Measurements from ENCODE around the gene RNF187.
"Not testable (repeated sequence)": the region's sequence is repeated elsewhere in the genome, so short reads cannot be mapped to it uniquely, and the experiment has no call there.

Gene RNF187

DNA sequence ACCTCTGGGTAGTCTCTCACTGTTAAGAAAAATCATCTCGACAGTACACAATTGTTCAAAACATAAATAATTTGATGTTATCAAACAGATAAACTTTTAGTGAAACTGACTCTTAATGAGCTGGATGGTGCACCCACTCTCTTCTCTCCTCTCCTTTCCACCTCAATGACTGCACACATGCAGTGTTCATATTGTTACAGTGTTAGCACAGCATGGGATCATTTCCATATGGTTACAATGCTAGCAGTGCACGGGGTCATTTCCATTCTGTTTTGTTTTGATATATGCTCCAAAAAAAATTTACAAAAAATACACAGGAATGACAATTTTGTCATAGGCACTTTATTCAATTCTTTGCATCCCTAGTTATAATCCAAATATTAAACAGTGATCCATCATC lies 26.4 kb upstream of the RNF187 start:
- DNase-seq, result no peak

DNA sequence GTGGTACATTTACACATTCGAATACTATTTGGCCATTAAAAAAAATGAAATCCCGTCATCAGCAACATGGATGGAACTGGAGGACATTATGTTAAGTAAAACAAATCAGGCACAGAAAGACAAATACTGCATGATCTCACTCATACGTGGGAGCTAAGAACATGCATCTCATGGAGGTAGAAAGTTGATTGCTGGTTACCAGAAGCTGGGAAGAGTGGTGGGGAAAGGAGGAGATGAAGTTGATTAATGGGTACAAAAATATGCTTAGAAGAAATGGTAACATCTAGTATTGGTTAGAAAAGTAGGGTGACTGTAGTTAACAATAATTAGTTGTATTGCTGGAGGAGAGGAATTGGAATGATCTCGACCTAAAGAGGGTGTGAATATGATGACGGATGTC lies 24.6 kb upstream of the RNF187 start:
- DNase-seq, result no peak

DNA sequence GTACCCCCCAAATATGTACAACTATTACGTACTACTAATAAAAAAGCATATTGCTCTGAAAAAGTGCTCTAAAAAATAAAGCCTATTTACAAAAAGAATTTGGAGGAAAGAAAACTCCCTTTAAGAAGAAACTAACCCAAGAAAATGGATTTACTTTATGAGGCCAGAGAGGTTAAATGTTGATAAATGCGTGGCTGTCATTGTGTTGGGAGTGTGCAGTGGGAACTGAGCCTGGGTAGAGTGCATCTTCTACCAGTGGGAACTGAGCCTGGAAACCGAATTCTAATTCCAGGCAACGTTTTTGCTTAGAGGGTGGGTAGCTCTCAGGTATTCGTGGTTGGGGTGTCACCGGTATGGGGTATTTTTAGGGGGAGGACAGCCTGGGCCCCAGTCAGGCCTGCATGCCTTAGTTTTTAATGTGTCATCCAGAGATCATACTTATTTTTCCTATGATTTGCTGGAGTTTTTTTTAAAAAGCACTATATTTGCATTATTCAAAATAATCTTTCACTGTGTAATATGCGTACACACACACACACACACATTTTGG lies 24.1 kb upstream of the RNF187 start:
- no peak for DNase-seq

DNA sequence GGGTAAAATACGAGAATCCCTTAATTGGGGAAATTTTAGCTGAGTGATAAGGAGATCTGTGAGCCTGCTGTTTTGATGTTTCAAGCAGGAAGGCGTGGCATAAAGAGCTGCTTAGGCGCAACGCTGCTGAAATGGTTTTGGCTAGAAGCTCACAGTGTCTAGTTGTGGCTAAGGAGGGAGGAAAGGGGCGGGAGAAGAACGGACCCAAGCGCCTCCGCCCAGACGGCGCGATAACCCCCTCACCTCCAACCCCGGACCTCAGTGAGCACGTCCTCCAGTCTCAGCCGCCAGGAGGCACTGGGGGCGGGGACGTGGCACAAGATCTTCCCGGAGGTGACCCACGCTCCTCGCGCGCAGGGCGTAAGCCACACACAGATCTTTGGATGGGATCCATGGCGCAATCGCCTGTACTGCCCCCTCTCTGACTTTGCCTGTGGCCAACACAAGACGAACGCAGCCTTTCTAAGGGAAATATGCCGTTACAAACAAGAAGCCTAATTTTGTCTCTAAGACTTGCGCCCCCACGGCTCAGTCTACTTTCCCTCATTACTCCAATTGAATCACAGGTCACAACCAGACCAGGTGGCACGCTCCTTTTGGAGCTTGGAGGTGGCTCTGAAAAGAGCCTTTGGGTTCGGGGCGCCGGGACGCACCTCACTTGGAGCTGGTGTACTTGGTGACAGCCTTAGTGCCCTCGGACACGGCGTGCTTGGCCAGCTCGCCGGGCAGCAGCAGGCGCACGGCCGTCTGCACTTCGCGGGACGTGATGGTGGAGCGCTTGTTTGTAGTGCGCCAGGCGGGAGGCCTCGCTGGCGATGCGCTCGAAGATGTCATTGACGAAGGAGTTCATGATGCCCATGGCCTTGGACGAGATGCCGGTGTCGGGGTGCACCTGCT lies 23.4 kb upstream of the RNF187 start:
- no peak for DNase-seq

DNA sequence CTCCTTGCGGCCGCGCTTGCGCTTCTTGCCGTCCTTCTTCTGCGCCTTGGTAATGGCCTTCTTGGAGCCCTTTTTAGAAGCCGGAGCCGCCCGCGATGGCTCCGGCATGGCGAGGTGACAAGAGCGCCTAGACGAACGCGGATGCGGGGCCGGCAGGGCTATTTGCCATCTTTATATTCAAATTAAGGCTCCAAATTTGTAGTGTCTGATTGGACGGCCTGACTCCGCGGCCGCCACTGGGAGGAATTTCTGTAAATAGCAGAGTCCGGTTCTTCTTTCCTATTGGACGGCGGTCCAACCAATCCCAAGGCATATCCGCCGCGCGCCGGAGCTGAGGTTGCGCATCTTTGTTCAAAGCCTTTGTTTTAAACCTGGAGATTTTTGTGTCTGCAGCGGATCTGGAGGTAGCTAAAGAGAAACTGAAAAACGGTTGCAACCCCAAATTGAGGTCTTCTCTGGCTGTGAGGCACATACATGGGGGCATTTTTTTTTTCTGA lies 22.6 kb upstream of the RNF187 start:
- peak; percentile 81 for DNase-seq

DNA sequence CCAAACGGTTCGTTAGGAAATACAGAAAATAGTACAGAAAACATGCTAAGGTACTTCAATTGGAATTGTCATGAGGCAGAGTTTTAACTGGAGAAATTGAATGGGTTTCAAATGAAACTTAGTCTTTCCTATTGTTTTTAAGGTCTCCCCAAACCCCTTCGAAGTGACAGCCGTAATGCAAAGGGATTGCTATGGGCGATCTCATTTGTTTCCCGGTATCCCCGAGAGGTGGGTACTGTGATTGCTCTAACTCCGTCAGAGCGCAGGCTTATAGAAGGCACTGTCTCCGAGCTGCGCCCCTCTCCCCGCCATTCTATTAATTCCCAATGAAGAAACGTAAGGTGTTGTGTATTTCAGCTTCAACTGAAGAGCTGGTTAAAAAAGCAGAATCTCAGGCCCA lies 22.0 kb upstream of the RNF187 start:
- DNase-seq, result no peak

DNA sequence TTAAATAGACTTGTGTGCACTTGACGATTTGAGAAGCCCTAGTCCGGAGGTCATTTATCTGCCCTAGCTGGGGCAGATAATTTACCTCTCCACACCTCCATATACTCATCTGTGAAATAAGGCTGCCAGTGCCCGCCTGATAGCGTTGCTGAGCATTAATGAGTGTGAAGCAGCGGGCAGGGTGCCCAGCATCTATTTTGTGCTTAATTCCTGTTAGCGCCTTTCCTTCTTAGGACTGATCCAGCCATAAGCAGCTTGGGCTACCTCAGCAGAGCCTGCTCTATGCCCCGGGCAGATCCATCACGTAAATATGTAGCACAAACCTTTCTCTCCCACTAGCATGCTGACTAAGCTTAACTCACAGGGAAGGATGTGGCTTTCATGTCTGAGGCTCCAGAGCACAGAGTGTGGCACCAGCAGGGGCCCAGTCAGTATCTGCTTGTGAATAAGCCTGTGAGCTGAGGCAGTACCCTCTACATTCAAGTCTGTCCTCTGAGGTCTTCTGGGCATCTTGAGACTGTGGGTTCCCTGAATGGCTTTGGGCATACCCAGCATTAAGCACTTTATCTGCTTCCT lies 21.5 kb upstream of the RNF187 start:
- no peak for DNase-seq

DNA sequence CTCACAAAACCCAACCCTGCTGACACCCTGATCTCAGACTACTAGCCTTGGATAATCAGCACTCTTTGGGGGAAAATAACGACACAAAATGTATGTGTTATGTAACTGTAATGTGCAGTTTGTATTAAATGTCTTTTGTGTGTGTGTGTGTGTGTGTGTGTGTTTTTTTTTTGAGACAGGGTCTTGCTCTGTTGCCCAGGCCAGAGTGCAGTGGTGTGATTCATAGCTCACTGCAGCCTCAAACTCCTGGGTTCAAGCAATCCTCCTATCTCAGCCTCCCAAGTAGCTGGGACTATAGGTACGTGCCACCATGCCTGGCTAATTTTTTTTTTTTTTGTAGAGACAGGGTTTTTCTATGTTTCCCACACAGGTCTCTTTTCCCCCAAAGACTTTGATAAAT lies 19.0 kb upstream of the RNF187 start:
- DNase-seq, result not testable (repeated sequence)

DNA sequence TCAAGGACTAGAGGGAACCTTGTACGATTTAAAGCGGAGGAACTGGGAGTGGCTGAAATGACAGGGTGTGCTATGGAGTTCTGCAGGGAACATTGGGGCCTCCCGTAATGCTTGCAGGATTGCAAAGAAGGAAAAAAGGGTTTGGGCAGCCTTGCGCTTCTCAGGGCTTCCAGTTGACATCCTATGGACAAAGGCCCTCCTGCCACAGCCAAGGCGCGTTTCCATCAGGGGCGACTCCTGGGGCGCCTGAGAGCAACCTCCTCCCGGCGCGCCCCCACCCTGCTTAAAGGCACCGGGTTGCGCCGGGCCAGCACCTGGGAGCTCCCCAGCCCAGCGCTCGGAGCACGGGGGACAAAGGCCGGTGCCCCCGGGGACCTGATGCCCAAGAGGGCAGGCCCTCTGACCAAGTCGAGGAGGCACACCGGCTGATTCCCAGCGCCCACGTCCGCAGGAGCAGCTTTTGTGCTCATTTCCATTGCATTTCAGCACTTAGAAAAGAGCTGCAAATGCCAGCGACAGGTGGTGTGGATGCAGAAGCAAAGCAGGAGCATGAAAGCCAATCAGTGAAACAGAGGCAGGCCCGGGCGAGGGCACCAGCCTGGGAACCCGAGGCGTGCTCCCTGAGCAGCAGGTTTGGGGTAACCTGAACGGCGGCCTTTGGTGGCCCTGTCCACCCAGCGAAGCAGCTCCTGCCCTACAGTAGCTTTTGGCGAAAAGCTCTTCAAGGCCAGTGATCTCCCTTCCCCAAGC lies 17.6 kb upstream of the RNF187 start:
- DNase-seq, result no peak

DNA sequence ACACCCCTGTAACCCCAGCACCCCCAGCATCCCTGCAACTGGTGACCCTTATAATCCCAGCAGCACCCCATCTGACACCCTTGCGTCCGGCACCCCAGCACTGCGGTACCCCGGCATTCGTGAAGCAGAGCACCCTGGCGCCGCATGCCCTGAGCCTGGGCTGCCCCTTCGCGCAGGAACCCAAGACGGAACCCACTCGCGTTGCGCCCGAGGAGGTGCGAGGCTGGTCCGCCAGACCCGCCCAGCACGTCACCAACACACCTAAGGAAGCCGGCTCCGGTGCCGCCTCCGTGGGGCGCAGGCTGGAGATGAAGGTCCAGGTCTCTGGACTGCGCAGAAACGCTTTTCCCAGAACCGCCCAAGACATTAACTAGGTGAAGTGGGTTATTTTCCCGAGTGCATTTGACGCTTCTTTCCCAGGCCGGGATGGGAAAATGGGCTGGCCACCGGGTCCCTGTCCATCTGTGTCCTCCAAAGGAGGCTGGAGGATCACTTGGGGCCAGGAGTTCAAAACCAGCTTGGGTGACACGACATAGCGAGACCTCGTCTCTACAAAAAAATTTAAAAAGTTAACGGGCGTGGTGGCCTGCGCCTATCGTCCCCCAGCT lies 15.9 kb upstream of the RNF187 start:
- no peak for DNase-seq

DNA sequence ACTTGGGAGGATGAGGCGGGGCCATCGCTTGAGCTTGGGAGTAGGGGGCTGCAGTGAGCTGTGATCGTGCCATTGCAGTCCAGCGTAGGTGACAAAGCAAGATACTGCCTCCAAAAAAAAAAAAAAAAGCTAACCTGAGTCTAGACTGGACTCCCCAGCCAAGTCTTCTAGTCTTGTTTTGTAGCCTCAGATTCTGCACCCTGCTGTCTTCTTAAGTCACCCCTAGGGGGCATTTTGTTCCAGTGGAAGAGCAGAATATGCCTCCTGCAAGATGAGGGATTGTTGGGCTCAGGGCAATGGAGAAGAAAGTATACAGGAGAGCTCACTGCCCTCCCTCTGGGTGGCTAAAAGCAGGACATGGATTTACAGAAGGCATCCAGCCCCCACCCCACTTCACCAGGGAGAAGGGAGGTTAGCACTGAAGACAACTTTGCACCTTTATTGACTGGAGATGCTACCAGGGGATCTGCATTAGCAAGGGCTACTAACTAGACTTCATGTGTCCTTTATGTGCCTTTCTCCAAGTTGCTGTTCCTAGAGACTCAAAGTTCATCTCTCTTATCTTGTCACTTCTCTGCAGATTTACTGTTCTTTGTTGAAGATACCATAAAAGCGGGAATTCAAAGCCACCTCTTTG lies 15.3 kb upstream of the RNF187 start:
- no peak for DNase-seq

DNA sequence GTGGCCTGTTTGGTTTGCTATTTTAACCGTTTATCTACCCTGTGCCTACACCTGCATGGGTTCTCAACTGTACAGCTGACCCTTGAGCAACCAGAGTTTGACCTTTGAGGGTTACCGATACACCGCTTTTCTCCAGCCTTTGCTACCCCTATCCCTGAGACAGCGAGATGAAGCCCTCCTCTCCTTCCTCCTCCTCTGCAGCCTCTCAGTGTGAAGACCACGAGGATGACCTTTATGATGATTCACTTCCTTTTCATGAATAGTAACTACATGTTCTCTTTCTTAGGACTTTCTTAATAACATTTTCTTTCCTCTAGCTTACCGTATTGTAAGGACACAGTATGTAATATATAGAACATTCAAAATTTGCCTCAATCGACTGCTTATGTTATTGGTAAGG lies 14.5 kb upstream of the RNF187 start:
- DNase-seq, result no peak

DNA sequence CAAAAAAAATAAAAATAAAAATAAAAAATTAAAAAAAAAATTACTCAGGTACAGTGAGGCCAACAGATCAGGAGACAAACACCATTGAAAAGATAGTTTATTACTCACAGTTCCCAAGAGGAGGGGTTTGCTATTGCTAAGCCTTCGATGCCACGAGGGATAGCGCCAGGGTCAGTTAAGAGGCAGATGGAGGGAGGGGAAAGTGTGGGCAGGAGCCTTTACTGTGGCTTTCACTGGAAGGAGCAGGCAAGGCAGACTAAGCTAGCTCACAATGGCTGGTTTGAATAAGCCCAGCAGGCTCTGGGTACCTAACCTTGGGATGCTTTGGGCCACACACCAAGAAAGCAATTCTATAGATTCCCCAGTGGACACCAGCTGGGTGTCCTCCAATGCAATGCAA lies 12.7 kb upstream of the RNF187 start:
- no peak for DNase-seq

DNA sequence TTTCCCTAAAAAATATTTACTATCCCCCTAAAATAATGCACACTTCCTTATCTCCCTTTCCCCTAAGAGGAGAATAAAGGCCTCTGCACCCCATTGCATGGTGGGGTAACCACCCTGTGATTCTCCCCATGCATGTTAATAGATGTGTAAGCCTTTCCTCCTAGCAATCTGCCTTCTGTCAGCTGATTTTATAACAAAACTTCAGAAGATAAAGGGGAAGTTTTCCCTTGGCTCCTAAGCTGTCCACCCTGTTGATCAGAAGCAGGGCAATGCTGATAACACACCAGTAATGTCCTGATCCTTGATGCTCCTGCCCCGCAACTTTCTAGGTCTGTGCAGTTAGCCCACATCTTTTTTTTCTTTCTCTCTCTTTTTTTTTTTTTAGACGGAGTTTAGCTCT lies 11.4 kb upstream of the RNF187 start:
- DNase-seq, result no peak

DNA sequence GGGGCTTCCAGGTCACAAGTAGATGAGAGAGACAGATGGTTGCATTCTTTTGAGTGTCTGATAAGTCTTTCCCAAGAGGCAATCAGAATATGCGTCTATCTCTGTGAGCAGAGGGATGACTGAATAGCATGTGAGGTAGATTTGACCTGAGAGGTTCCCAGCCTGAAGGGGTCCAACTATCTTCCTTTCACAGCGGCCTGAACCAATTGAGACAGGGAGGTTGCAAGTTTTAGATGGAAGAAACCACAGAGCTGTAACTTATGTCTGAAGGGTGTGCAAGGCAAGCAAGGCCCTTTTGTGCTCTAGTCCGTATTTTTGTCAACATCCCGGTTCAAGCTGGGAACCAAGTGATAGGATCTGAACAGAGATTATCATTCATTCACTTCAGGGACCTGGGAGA lies 9.9 kb upstream of the RNF187 start:
- DNase-seq, result no peak

DNA sequence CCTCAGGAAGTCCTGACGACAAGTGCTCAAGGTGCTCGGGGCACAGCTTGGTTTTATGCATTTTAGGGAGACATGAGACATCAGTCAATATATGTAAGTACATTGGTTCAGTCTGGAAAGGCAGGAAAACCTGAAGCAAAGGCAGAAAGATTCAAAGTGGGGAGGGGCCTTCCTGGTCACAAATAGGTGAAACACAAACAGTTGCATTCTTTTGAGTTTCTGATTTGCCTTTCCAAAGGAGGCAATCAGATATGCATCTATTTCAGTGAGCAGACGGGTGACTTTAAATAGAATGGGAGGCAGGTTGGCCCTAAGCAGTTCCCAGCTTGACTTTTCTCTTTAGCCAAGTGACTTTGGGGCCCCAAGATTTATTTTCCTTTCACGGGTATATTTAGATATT lies 8.9 kb upstream of the RNF187 start:
- no peak for DNase-seq

DNA sequence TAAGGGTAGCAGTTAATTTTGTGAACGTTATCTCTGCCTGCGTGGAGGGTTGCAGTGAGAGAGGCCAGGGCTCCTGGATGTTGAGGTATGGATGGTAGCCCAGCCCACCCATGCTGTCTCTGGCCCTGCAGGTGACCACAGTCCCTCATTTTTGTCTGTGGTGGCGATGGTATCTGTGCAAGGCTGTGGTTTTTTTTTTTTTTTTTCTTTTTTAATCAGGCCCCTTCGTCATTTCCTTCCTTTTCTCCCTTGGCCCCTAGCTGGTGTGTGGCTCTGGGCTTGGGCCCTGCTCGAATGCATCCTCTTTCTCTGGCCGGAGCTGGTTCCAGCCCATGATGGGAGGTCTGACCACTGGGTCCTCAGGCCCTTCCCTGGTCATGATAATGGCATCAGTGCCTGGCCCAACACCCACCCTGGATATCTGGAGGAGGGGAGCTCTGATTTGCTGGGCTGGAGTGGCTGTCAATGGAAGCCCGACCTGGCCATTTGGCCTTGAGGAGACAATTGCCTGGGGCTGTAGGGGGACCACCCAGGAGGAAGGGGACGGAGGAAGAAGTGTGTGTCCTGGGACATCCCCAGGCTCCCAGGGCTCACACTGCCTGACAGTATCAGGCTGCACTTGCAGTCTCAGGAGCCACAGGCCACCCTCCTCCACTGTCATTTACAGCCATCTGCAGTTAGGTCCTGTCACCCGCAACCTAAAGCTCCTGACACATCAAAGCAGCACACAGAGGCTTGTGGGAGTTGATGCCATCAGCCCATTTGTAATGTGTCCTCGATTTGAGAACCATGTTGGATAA lies 8.1 kb upstream of the RNF187 start:
- DNase-seq, result no peak

DNA sequence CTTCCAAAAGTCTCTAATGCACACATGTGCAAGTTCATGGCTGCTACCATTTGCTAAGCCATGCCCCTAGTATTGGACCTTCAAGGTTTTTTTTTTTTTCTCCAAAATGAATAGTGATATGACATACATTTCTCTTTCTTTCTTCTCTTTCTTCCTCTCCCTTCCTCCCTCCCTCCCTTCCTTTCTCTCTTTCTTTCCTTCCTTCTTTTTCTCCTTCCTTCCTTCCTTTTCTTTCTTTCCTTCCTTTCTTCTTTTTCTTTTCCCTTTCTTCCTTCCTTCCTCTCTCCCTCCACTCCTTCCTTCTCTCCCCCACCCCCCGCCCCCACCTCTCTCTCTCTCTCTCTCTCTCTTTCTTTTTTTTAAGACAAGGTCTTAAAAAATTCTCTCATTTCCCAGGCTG lies 3.4 kb upstream of the RNF187 start:
- no peak for DNase-seq

DNA sequence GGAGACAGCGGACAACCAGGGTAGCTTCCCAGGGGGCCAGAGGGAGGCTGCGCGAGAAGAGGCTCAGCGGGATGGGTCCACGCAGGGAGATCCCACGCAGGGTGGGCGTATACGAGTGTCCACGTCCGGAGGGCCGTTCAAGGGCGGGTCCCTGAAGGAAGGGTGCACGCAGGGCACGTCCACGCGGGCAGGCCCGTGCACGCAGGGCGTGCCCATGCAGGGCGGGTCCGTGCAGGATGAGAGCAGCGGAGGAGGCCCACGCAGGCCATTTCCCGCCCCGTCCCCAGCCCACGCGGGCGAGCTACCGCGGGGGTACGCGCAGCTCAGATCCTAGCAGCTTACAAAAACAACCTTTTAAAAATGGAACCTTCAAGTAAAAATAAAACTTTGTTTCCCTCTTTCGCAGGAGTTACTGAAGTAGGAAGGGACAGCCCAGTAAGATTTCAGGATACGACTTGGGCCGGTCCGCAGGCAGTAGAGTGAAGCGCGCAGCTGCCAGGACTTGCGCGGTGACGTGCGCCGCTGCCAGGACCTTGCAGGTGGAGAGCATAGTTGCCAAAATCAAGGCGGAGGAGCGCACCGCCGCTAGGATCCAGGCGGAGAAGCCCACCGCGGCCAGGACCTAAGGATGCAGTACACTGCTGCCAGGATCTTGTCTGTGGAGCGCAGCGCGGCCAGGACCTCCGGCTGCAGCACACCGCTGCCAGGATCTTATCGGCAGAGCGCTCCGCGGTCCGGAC lies 416 bp upstream of the RNF187 start:
- DNase-seq, result no peak

DNA sequence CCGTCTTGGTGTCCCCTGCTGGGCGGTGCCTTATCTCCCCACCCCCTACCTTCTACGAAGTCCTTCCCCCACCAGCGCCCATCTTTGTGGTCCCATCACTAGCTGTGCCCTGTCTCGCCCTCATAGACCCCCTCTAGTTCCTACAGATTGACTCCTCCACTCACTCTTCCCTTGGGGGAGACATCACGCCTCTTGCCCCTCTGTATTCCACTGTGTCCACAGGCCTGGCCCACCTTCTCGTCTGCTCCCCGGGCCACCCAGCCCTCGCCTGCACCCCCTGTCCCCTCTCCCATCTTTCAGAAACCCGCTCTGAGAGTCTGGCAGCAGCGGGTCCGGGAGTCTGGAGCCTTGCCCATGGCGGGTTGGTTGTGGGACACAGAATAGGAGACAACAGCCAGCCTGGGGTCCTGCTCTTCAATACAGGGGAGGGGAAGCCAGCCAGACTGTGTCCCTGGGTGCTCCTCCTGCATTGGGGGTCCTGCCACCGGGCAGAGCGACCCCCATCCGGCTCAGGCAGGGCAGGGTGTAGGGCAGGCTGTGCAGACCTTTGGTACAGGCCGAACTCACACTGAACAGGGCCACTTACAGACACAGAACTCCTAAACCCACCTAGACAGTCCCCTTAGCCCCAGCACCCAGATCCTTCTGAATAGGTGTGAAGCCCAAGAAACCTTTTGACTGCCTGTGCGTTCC lies 1.1 kb downstream of the RNF187 start:
- DNase-seq, result no peak

Measured in NCI-H1105 (cell line).